Raji (cell line): ENCODE data around the gene SMAD9.

ENCODE experiments used
- POLR2A ChIP-seq: IDR thresholded peaks from 2 replicates; pipeline ENCODE4 v1.6.1; 2011; ENCODE audit warnings: low read depth, low read length, control low read depth; ENCODE audit not compliant: insufficient read depth

The SMAD9 gene

GRCh38 chr13:36919833-36920615, at the start of gene SMAD9:
TSS of gene SMAD9 (minus strand) at chr13:36920238. CDS start at chr13:36879689, 40,549 bp downstream.
- TF ChIP-seq POLR2A = no peak

GRCh38 chr13:36966404-36966803, 46.4 kb upstream of the SMAD9 start:
- TF ChIP-seq POLR2A = no peak

- no peak for TF ChIP-seq POLR2A
Measured at GRCh38 chr13:36965767-36966166, 45.7 kb upstream of the SMAD9 start.

- no peak for TF ChIP-seq POLR2A
Measured at GRCh38 chr13:36959456-36960116, 39.5 kb upstream of the SMAD9 start.

GRCh38 chr13:36954542-36954941, 34.5 kb upstream of the SMAD9 start:
- no peak for TF ChIP-seq POLR2A

GRCh38 chr13:36950920-36951319, 30.9 kb upstream of the SMAD9 start:
- no peak for TF ChIP-seq POLR2A

- no peak for TF ChIP-seq POLR2A
Measured at GRCh38 chr13:36950330-36950729, 30.3 kb upstream of the SMAD9 start.

- no peak for TF ChIP-seq POLR2A
Measured at GRCh38 chr13:36945078-36945477, 25.0 kb upstream of the SMAD9 start.

- no peak for TF ChIP-seq POLR2A
Measured at GRCh38 chr13:36925603-36926002, 5.6 kb upstream of the SMAD9 start.

GRCh38 chr13:36924001-36924400, 4.0 kb upstream of the SMAD9 start:
- TF ChIP-seq POLR2A = no peak

- no peak for TF ChIP-seq POLR2A
Measured at GRCh38 chr13:36921631-36922301, 1.7 kb upstream of the SMAD9 start.

GRCh38 chr13:36920616-36921185, 663 bp upstream of the SMAD9 start:
- TF ChIP-seq POLR2A = no peak

- no peak for TF ChIP-seq POLR2A
Measured at GRCh38 chr13:36919171-36919832, 736 bp downstream of the SMAD9 start.

- TF ChIP-seq POLR2A = no peak
Measured at GRCh38 chr13:36918246-36919131, 1.5 kb downstream of the SMAD9 start.
